Upper lobe of left lung (tissue), 6 donors: ENCODE data around the gene CHMP4A. TPM values are rescaled to one million over a fixed set of nuclear protein-coding genes. Genes with fewer than 3 reads are reported as not detected.
A peak's percentile ranks its signal among the peaks of the same experiment; 100 is the strongest.

ENCODE experiments used
- ATAC-seq, 2 donors: fragments of 200-7000 bp; cut with Tn5 transposase; one replicate each; pipeline ENCODE4 v1.9.1; 2022; ENCODE audit warnings: mild to moderate bottlenecking in 2 of 2, moderate library complexity in 2 of 2; ENCODE audit not compliant: low FRiP score in 2 of 2
- DNase-seq, 2 donors: peaks; one replicate each; pipeline ENCODE4 v3.0.0-alpha.2; 2019 to 2020
- H3K27ac ChIP-seq, 4 donors: fragments of 200-600 bp; sonication (generic); one replicate each; pipeline ENCODE4 v1.5.1; 2016 to 2019
- H3K27me3 ChIP-seq, 4 donors: fragments of 200-600 bp; sonication (generic); one replicate each; pipeline ENCODE4 v1.5.1; 2017 to 2019
- H3K36me3 ChIP-seq, 4 donors: fragments of 200-600 bp; sonication (generic); one replicate each; pipeline ENCODE4 v1.5.1; 2016 to 2019
- H3K4me1 ChIP-seq, 4 donors: fragments of 200-600 bp; sonication (generic); one replicate each; pipeline ENCODE4 v1.5.1; 2018 to 2019
- H3K4me3 ChIP-seq, 4 donors: fragments of 200-600 bp; sonication (generic); one replicate each; pipeline ENCODE4 v1.5.1; 2017 to 2019; ENCODE audit warnings: mild to moderate bottlenecking in 2 of 4, moderate library complexity in 1 of 4
- H3K9me3 ChIP-seq, 4 donors: fragments of 200-600 bp; sonication (generic); one replicate each; pipeline ENCODE4 v1.5.1; 2018 to 2019
- CTCF ChIP-seq, 6 experiments: fragments of 450-650 bp in 4 of 6; fragments of 200-600 bp in 2 of 6; sonication (generic) in 2 of 6; IDR thresholded peaks; one replicate each; pipeline ENCODE4 v1.5.1; 2016 to 2019; ENCODE audit warnings: antibody characterized with exemption in 6 of 6
- EP300 ChIP-seq, 4 donors: sonication (generic); formaldehyde crosslinking; IDR thresholded peaks; one replicate each; pipeline ENCODE4 v1.5.1; 2017; ENCODE audit warnings: antibody characterized with exemption in 4 of 4, control low read depth in 2 of 4
- POLR2A ChIP-seq, 4 donors: fragments of 450-650 bp; IDR thresholded peaks; one replicate each; pipeline ENCODE4 v1.5.1; 2016 to 2017; ENCODE audit warnings: antibody characterized with exemption in 4 of 4, mild to moderate bottlenecking in 2 of 4
- POLR2AphosphoS5 ChIP-seq, 2 donors: sonication (generic); formaldehyde crosslinking; IDR thresholded peaks; one replicate each; pipeline ENCODE4 v1.5.1; 2017; ENCODE audit warnings: antibody characterized with exemption in 2 of 2
- WGBS, 2 donors: methylation state at CpG; one replicate each; pipeline ENCODE4 v1.1.5; 2017 to 2018; 5-methylcytosine and 5-hydroxymethylcytosine counted together
- total RNA-seq, 6 donors: library from RNA; depleted of rRNA in 4 of 6; stranded (reverse); fragments of >200 nt in 4 of 6; gene quantifications; one replicate each; pipeline versions ENCODE4 v1.1.0 to v1.2.1, GENCODE V29; 2016 to 2021
- donor health status: DM: no; HTN: no; CAD: no; lungs with moderate emphysema.
- donor health status: DM: no; HTN: yes; CAD: no; lungs with severe emphysema.

CHMP4A gene
- total RNA-seq, 6 donors from 2014 or later, result 39.9 to 112 (median 61.5) TPM

GRCh38 chr14:24238527-24239037, 25.3 kb upstream of the CHMP4A start:
- Histone ChIP-seq H3K4me3 (no peak overlapping the region), H3K4me1 (peaks cover 41 to 61% (median 46%) of the 10 kb centered on the region in 4 donors), H3K9me3 (no peaks in the 10 kb centered on the region), H3K27ac (peak overlapping the region in 1 of 4 donors; percentile 43), H3K27me3 (no peaks in the 10 kb centered on the region), H3K36me3 (peaks cover 16 to 64% (median 56%) of the 10 kb centered on the region in 4 donors)
- ATAC-seq (no peak), DNase-seq (no peak)
- no peak for TF ChIP-seq POLR2A (IDR thresholded peaks at IDR 0.05)
- no peak for TF ChIP-seq POLR2AphosphoS5 (IDR thresholded peaks at IDR 0.05)
- TF ChIP-seq EP300 (IDR thresholded peaks at IDR 0.05), result no peak
- no peak for TF ChIP-seq CTCF (IDR thresholded peaks at IDR 0.05)
- 92 to 95% methylated on average over 4 to 5 of the region's 5 CpGs for WGBS, 2 donors

GRCh38 chr14:24238123-24238522, 24.8 kb upstream of the CHMP4A start:
- no peak overlapping the region for H3K4me3 ChIP-seq
- DNase-seq, result no peak
- no peaks in the 10 kb centered on the region for H3K27me3 ChIP-seq
- peaks cover 16 to 64% (median 56%) of the 10 kb centered on the region in 4 donors for H3K36me3 ChIP-seq
- 70 to 82% methylated on average over 5 of the region's 5 CpGs for WGBS, 2 donors
- no peaks in the 10 kb centered on the region for H3K9me3 ChIP-seq
- TF ChIP-seq EP300 (IDR thresholded peaks at IDR 0.05) (no peak), POLR2AphosphoS5 (IDR thresholded peaks at IDR 0.05) (no peak), POLR2A (IDR thresholded peaks at IDR 0.05) (no peak), CTCF (IDR thresholded peaks at IDR 0.05) (no peak)
- H3K4me1 ChIP-seq, result peaks cover 42 to 61% (median 47%) of the 10 kb centered on the region in 4 donors
- no peak for ATAC-seq
- H3K27ac ChIP-seq, result peak overlapping the region in 1 of 4 donors; percentile 43

- ATAC-seq, result no peak
- no peak for DNase-seq
- peaks cover 16 to 64% (median 56%) of the 10 kb centered on the region in 4 donors for H3K36me3 ChIP-seq
- TF ChIP-seq POLR2A (IDR thresholded peaks at IDR 0.05) (no peak), POLR2AphosphoS5 (IDR thresholded peaks at IDR 0.05) (no peak), CTCF (IDR thresholded peaks at IDR 0.05) (no peak), EP300 (IDR thresholded peaks at IDR 0.05) (no peak)
- no peak overlapping the region for H3K27ac ChIP-seq
- H3K27me3 ChIP-seq, result no peaks in the 10 kb centered on the region
- WGBS, 2 donors, result 93 to 94% methylated on average over 2 of the region's 2 CpGs
- peaks cover 44 to 62% (median 48%) of the 10 kb centered on the region in 4 donors for H3K4me1 ChIP-seq
- H3K9me3 ChIP-seq, result no peaks in the 10 kb centered on the region
- H3K4me3 ChIP-seq, result no peak overlapping the region
Measured at GRCh38 chr14:24237463-24237955, 24.2 kb upstream of the CHMP4A start.

GRCh38 chr14:24236689-24237462, 23.6 kb upstream of the CHMP4A start:
- Histone ChIP-seq H3K4me3 (no peak overlapping the region), H3K4me1 (peaks cover 44 to 60% (median 48%) of the 10 kb centered on the region in 4 donors), H3K9me3 (no peaks in the 10 kb centered on the region), H3K27ac (peak overlapping the region in 1 of 4 donors; percentile 30), H3K36me3 (peaks cover 16 to 64% (median 56%) of the 10 kb centered on the region in 4 donors), H3K27me3 (no peaks in the 10 kb centered on the region)
- DNase-seq (no peak), ATAC-seq (no peak)
- no peak for TF ChIP-seq CTCF (IDR thresholded peaks at IDR 0.05)
- TF ChIP-seq POLR2AphosphoS5 (IDR thresholded peaks at IDR 0.05), result no peak
- TF ChIP-seq POLR2A (IDR thresholded peaks at IDR 0.05), result no peak
- TF ChIP-seq EP300 (IDR thresholded peaks at IDR 0.05), result no peak
- WGBS, 2 donors, result 95 to 98% methylated on average over 6 of the region's 6 CpGs
